ENCODE data around the gene GRID2. TPM values are rescaled to one million over a fixed set of nuclear protein-coding genes. Genes with fewer than 3 reads are reported as not detected.

Gene GRID2
- total RNA-seq, 3 donors from 2014 or later = under 0.01 TPM

GRCh38 chr4:92996533-92996932 is 692.8 kb downstream of the GRID2 start:
- no peak for DNase-seq (ENCODE audit: low spot score in 2 of 2)

DNA sequence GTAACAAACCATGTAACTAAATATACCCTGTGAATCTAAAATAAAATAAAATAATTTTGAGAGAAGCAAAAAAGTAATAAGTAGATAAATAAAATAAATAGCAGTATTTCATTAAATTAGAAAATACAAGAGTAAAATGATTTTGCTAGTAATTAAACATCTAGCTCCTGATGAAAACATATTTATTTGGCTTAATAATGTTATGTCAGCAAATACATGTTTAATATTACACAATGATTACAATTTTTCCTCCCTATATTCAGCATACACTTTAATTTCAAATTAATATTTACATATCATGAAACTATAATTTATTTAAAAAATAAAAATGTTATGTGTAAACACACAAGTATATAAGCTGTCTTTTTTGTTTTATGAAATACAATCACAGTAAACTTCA is 697.1 kb downstream of the GRID2 start:
- no peak for TF ChIP-seq CTCF (IDR thresholded peaks at IDR 0.05)
- intact Hi-C loops (cut with DNase I; ENCODE audit: low total_unique reads) = no loop called here
- H3K27ac ChIP-seq = no peak overlapping the region
- no peaks in the 10 kb centered on the region for H3K4me1 ChIP-seq
- H3K36me3 ChIP-seq = no peaks in the 10 kb centered on the region
- H3K27me3 ChIP-seq = no peaks in the 10 kb centered on the region
- H3K4me3 ChIP-seq = no peak overlapping the region
- no peaks in the 10 kb centered on the region for H3K9me3 ChIP-seq
- no peak for DNase-seq (ENCODE audit: low spot score in 2 of 2)

More at GRCh38 chr4:92996533-92996932, 692.8 kb downstream of the GRID2 start:
- TF ChIP-seq CTCF (IDR thresholded peaks at IDR 0.05) (no peak), POLR2AphosphoS5 (IDR thresholded peaks at IDR 0.05) (no peak), POLR2A (IDR thresholded peaks at IDR 0.05) (no peak)
- Histone ChIP-seq H3K4me3 (no peak overlapping the region), H3K27me3 (no peaks in the 10 kb centered on the region), H3K4me1 (no peaks in the 10 kb centered on the region), H3K27ac (no peak overlapping the region), H3K9me3 (no peaks in the 10 kb centered on the region), H3K36me3 (no peaks in the 10 kb centered on the region)
- intact Hi-C loops (cut with DNase I; ENCODE audit: low total_unique reads) = no loop called here

DNA sequence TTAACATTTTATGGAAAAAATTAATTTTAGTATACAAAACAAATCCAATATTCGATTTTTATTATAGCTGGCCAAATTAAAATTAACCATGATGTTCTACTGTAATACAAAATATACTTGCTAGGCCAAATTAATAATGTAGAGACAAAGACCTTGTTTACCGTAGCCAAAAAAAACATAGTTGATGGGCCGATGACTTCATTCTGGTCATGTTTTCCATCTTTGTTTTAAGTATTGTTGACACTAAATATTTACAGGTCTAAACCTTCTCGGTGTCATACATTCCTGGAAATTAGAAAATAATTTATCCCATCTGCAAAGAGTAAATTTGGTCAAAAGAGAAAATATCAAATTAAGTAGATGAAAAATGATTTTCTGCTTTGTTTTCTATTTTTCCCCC is 698.5 kb downstream of the GRID2 start:
- no peaks in the 10 kb centered on the region for H3K9me3 ChIP-seq
- H3K36me3 ChIP-seq = no peaks in the 10 kb centered on the region
- DNase-seq (ENCODE audit: low spot score in 2 of 2) = no peak
- no peak overlapping the region for H3K27ac ChIP-seq
- H3K4me3 ChIP-seq = no peak overlapping the region
- TF ChIP-seq POLR2A (IDR thresholded peaks at IDR 0.05) = no peak
- TF ChIP-seq POLR2AphosphoS5 (IDR thresholded peaks at IDR 0.05) = no peak
- TF ChIP-seq CTCF (IDR thresholded peaks at IDR 0.05) = no peak
- no peaks in the 10 kb centered on the region for H3K4me1 ChIP-seq
- intact Hi-C loops (cut with DNase I; ENCODE audit: low total_unique reads) = no loop called here
- no peaks in the 10 kb centered on the region for H3K27me3 ChIP-seq

- DNase-seq (ENCODE audit: low spot score in 2 of 2) = no peak
- no peak for TF ChIP-seq POLR2AphosphoS5 (IDR thresholded peaks at IDR 0.05)
- TF ChIP-seq POLR2A (IDR thresholded peaks at IDR 0.05) = no peak
- TF ChIP-seq CTCF (IDR thresholded peaks at IDR 0.05) = no peak
- no peaks in the 10 kb centered on the region for H3K27me3 ChIP-seq
- no peaks in the 10 kb centered on the region for H3K9me3 ChIP-seq
- intact Hi-C loops (cut with DNase I; ENCODE audit: low total_unique reads) = no loop called here
- no peaks in the 10 kb centered on the region for H3K36me3 ChIP-seq
- no peak overlapping the region for H3K27ac ChIP-seq
- H3K4me3 ChIP-seq = no peak overlapping the region
- H3K4me1 ChIP-seq = no peaks in the 10 kb centered on the region
Measured at GRCh38 chr4:93016350-93016749, 712.6 kb downstream of the GRID2 start.

- no peak for TF ChIP-seq POLR2A (IDR thresholded peaks at IDR 0.05)
- TF ChIP-seq POLR2AphosphoS5 (IDR thresholded peaks at IDR 0.05) = no peak
- no peak for TF ChIP-seq CTCF (IDR thresholded peaks at IDR 0.05)
- intact Hi-C loops (cut with DNase I; ENCODE audit: low total_unique reads) = no loop called here
- no peak for DNase-seq (ENCODE audit: low spot score in 2 of 2)
- H3K27me3 ChIP-seq = no peaks in the 10 kb centered on the region
- no peak overlapping the region for H3K4me3 ChIP-seq
- H3K27ac ChIP-seq = no peak overlapping the region
- no peaks in the 10 kb centered on the region for H3K36me3 ChIP-seq
- H3K4me1 ChIP-seq = no peaks in the 10 kb centered on the region
- no peaks in the 10 kb centered on the region for H3K9me3 ChIP-seq
Measured at GRCh38 chr4:93018243-93018642, 714.5 kb downstream of the GRID2 start.

Measured in breast epithelium (tissue), 4 donors.